M059J (cell line): ENCODE measurements around the gene CHD1L. TPM values are rescaled to one million over a fixed set of nuclear protein-coding genes. Genes with fewer than 3 reads are reported as not detected.
"Not testable (repeated sequence)": the region's sequence is repeated elsewhere in the genome, so short reads cannot be mapped to it uniquely, and the experiment has no call there.

Experiments used
- DNase-seq: peaks from one replicate; pipeline ENCODE4 v3.0.0-alpha.2; 2012; ENCODE audit warnings: low read depth
- total RNA-seq: library from RNA; depleted of rRNA; stranded (reverse); fragments of >200 nt; shearing (Covaris generic); gene quantifications from 2 replicates; pipeline ENCODE4 v1.2.3, GENCODE V29; 2014

Gene CHD1L
- total RNA-seq, 1 experiment from 2014 or later = 25.8 TPM

DNA sequence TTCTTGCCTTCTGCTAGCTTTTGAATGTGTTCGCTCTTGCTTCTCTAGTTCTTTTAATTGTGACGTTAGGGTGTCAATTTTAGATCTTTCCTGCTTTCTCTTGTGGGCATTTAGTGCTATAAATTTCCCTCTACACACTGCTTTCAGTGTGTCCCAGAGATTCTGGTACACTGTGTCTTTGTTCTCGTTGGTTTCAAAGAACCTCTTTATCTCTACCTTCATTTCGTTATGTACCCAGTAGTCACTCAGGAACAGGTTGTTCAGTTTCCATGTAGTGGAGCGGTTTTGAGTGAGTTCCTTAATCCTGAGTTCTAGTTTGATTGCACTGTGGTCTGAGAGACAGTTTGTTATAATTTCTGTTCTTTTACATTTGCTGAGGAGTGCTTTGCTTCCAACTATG, 11.5 kb upstream of the CHD1L start:
- not testable (repeated sequence) for DNase-seq

DNA sequence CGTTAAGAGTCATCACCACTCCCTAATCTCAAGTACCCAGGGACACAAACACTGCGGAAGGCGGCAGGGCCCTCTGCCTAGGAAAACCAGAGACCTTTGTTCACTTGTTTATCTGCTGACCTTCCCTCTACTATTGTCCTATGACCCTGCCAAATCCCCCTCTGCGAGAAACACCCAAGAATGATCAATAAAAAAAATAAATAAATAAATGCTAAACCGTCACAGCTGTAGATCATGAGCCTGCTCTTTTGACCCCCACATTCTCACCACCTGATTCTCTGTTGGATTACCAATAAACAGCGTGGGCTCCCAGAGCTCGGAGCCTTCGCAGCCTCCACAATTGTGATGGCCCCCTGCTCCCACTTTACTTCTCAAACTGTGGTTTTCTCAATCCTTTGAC, 8.6 kb upstream of the CHD1L start:
- not testable (repeated sequence) for DNase-seq

DNA sequence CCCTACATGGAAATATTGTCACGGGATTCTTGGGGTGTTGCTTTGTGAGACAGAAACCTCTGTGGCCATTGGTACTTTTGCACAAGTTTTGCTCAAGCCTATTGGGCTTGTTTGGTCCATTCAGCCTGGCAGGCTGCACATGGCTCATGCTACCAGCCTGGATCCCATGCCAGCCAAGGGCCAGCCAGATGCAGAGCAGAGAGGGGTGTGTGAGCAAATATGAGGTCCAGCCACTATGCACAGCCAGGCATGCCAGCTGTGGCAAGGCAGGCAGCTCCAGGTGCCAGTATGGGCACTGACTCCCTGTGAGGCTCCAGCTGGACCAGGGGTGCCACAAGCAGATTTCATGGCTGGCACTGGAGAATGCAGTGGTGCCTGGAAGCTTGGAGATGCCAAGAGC, 6.7 kb upstream of the CHD1L start:
- no peak for DNase-seq

- DNase-seq = no peak
Measured at GRCh38 chr1:147236448-147236847, 6.0 kb upstream of the CHD1L start.

- DNase-seq = no peak
Measured at GRCh38 chr1:147236959-147237791, 5.3 kb upstream of the CHD1L start.

DNA sequence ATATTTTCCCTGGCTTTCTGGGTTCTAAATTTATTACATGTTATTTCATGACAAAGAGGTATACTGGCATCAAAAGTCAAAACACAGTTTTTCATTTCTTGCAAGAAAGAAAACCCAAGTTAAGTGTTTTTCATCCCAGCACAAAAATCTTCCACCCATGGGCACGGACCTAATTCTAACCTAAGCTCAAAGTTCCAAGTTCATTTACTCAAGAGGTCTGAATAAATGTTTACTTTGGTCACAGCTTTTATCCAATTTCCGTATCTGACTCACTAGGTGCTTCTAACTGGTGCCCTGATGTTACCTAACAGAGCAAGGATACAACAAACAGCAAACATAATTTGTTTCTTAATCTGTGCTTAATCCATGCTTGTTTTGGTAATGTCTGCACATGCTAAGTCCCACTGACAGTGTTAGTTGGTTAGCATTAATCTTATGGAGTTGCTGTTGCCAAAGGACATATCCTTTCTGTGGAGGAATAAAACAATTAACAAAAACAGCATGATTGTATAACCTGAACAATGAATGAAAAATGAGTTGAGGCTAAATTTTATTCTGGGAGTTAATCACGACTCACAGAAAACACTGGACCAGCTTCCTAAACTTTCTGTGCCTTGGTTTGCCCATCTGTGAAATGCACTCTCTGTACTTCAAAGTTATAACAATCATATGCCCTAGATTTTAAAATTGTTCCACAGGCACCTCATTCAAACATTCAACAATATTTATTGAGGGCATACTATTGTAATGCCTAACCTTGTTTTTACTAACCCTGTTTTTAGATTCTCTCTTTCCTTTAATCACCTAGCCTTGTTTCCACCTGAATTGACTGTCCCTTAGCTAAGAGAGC, 4.2 kb upstream of the CHD1L start:
- no peak for DNase-seq

- DNase-seq = no peak
Measured at GRCh38 chr1:147238925-147239820, 3.3 kb upstream of the CHD1L start.

DNA sequence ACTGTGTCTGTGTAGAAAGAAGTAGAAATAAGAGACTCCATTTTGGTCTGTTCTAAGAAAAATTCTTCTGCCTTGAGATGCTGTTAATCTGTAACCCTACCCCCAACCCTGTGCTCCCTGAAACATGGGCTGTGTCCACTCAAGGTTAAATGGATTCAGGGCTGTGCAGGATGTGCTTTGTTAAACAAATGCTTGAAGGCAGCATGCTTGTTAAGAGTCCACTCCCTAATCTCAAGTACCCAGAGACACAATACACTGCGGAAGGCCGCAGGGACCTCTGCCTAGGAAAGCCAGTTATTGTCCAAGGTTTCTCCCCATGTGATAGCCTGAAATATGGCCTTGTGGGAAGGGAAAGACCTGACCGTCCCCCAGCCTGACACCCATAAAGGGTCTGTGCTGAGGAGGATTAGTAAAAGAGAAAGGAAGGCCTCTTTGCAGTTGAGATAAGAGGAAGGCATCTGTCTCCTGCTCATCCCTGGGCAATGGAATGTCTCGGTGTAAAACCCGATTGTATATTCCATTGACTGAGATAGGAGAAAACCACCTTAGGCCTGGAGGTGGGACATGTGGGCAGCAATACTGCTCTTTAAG, 2.3 kb upstream of the CHD1L start:
- not testable (repeated sequence) for DNase-seq

DNA sequence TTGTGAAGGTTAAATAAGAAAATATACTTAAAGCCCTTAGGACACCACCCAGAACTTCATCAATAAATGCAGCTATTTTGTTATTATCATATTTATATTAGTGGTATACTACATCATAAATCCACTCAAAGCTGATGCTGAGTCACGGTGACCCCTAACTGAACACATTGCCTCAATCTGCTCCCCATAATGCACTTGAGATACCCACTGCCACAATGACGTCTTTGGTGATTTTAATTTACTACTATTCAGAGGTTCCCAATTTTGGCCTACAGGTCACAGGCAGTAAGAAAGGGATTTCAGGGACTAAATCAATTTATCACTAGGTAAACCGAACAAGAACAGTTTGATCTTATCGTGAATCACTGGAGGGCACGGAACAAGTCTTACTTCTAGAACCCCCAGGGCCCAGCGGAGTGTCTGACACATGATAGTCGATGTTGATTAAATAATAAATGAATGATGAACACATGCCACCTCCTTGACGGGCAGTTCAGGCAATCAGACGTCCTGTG, 493 bp upstream of the CHD1L start:
- DNase-seq = no peak

DNA sequence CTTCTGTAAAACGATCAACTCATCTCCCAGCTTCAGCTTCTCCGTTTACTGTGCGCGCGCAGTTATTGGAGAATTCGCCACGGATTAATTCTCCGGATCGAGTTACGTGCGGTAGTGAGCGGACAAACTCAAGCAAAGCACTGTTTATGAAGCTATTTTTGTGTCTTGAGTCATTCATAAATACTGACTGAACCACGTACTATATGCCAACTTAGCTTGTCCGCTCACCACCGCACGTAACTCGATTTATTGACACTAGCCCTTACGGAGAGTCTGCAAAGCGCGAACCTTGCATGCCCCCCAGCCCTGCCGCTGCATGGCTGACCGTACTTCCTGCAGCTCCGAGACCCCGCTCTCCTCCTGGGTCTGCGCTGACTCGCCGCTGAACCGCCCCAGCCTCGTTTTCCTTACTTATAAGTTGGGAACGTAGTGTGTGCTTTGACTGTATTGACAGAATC, 773 bp downstream of the CHD1L start:
- no peak for DNase-seq

DNA sequence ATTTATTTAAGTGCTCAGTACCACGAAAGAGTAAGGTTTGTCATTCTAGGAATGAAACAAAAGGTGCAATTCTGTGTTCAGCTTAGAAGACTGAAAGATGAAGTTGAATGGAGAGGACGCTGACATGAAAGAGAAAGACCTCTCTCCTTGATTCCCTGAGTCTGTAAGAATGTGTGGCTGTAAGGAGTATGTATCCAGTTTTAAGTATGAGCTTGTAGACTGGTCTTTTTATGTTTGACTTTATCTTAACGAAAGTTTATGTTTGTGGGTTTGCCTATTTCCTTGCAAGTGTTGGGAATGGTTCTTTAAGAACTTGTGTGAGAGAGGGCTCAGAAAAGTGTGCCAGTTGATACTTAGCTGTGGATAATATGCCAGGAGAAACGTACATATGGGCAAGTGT, 1.4 kb downstream of the CHD1L start:
- DNase-seq = peak; percentile 22

GRCh38 chr1:147245129-147245528, 2.6 kb downstream of the CHD1L start:
- no peak for DNase-seq

DNA sequence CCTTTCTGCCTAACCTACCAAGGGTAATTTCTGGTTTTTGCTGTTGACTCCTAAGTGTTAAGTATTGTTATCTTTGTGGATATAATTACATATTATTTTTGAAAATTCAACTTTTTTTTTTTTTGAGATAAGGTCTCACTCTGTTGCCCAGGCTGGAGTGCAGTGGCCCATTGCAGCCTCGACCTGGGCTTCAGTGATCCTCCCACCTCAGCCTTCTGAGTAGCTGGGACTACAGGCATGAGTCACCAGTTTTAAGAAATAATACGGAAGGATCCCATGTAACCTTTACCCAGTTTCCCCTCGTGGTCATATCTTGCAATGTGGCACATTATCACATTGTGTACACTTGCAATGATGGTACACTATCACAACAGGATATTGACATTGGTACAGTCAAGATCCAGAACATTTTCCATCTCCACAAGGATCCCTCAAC, 3.1 kb downstream of the CHD1L start:
- no peak for DNase-seq

GRCh38 chr1:147246044-147246690, 3.7 kb downstream of the CHD1L start:
- DNase-seq = no peak

DNA sequence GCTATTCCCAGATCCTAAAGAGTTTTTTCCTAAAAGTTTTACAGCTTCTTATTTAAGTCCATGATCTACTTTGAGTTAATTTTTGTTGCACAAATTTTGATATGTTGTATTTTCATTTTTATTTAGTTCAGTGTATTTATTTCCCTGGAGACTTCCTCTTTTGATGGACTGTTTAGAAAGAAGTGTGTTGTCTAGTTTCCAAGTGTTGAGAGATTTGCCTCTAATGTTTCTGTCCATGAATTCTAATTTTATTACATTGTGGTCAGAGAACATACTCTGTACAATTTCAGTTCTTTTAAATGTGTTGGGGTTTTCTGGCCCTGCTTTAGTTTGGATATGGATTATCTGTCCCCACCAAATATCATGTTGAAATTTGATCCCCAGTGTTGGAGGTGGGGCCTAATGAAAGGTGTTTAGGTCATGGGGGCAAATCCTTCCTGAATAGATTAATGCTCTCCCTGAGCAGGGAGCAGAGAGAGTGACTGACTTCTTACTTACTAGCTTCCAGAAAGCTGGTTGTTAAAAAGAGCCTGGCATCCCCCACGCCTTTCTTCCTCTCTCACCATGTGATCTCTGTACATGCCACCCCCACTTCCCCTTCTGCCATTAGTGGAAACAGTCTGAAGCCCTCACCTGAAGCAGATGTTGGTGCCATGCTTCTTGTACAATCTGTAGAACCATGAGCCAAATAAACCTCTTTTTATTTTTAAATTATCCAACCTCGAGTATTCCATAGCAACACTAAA, 4.6 kb downstream of the CHD1L start:
- DNase-seq = no peak

GRCh38 chr1:147247656-147248238, 5.3 kb downstream of the CHD1L start:
- DNase-seq = no peak

GRCh38 chr1:147252540-147252939, 10.1 kb downstream of the CHD1L start:
- no peak for DNase-seq

DNA sequence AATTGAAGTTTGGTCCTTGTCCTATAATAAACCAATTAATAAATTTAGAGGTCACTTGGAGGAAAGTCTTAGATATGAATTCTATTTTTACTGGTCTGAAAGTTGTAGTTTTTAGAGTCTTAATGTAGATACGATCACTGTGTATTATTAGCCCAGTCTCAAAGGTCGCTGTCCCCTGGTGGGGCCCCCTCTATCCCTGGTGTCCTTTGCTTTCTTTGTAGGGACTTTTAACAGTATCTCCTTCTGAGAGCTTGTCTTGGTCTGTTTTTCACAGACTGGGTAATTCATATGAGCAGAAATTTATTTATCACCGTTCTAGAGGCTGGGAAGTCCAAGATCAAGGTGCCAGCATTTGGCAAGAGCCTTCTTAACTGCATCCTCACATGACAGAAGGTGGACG, 18.5 kb downstream of the CHD1L start:
- DNase-seq = no peak

GRCh38 chr1:147264158-147264768, 21.8 kb downstream of the CHD1L start:
- peak; percentile 43 for DNase-seq
